ENCODE measurements around the gene STRIP1.

DNA sequence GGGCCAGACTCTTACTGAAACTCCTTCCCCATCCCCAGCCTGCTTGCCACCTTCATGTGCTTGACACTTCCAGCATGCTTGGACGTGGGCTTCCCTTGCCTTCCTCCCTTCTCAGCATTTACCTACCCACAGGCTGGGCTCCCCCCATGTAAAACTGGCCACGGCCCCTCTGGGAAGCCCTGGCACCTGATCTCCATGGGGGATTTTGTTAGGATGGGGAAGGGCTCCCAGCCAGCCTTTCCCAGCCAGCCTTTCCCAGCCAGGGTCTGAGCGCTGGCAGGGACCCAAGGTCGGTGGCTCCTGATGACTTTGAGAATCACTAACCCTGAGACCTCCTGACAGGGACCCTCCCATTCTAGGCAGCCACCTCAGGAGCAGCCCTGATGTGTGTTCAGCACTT is 29.4 kb downstream of the STRIP1 start:
- TF ChIP-seq EZH2phosphoT487 (IDR thresholded peaks at IDR 0.05; ENCODE audit: borderline replicate concordance), result no peak
- TF ChIP-seq CTCF (conservative IDR thresholded peaks at IDR 0.05; ENCODE audit: low read length), result no peak
